C4-2B (cell line): ENCODE results near the gene ARSA.

Experiments used
- CTCF ChIP-seq: fragments of 450-650 bp; conservative IDR thresholded peaks from 2 replicates; pipeline ENCODE4 v1.5.1; 2017; ENCODE audit warnings: mild to moderate bottlenecking
- ZFX ChIP-seq: fragments of 450-650 bp; IDR thresholded peaks from 2 replicates; pipeline ENCODE4 v1.6.1; 2017

DNA sequence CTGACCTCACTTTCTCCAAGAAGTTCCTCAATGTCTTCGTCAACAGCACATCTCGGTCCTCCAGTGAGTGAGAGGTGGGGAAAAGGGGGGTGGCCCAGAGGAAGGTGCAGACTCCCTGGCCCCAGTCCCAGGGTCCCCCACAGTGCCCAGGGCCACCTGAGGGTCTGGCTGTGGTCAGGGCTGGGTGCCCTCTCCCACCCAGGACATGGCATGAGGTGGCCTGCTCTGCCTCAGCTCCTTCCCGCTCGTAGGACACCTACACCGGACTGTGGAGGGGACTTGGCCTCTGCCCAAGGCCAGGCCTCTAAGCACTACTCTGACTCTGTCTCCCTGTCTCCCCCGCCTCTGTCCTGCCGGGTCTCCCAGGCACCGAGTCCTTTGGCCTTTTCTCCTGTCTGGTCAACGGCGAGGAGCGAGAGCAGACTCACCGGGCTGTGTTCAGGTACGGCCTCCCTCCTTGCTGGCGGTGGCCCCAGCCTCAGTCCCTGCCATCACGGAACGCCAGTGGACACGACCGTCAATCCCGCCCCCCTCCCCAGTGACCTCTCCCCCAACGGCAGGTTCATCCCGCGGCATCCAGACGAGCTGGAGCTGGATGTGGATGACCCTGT is 22.8 kb downstream of the ARSA start:
- TF ChIP-seq CTCF = no peak
- TF ChIP-seq ZFX = no peak
